DND-41 (cell line): Measurements from ENCODE around the gene AOC2.

Source experiments
- ATAC-seq: fragments of 200-7000 bp; cut with Tn5 transposase; 3 replicates; pipeline ENCODE4 v1.9.1; 2021; ENCODE audit warnings: low read depth; ENCODE audit not compliant: insufficient read depth
- DNase-seq: peaks from one replicate; pipeline ENCODE4 v3.0.0-alpha.2; 2020
- H2AFZ ChIP-seq: 2 replicates; pipeline ENCODE4 v1.6.0; 2012; ENCODE audit warnings: low read depth, low read length
- H3K27ac ChIP-seq: 2 replicates; pipeline ENCODE4 v1.5.1; 2012; ENCODE audit warnings: low read length, inconsistent platforms
- H3K27me3 ChIP-seq: fragments of 200-600 bp; sonication (generic); 2 replicates; pipeline ENCODE4 v1.6.0; 2012; ENCODE audit warnings: low read length, mild to moderate bottlenecking, inconsistent platforms; ENCODE audit not compliant: insufficient read depth, poor library complexity
- H3K36me3 ChIP-seq: 2 replicates; pipeline ENCODE4 v1.5.1; 2012; ENCODE audit warnings: low read length, inconsistent platforms; ENCODE audit not compliant: insufficient read depth
- H3K4me1 ChIP-seq: 2 replicates; pipeline ENCODE4 v1.5.1; 2012; ENCODE audit warnings: mild to moderate bottlenecking, low read length; ENCODE audit not compliant: insufficient read depth
- H3K4me2 ChIP-seq: 2 replicates; pipeline ENCODE4 v1.6.0; 2012; ENCODE audit warnings: mild to moderate bottlenecking, moderate library complexity, low read length, inconsistent platforms; ENCODE audit not compliant: insufficient read depth
- H3K4me3 ChIP-seq, 2 experiments: fragments of 200-600 bp in 1 of 2; shearing (Covaris generic) in 1 of 2; 2 replicates each; pipeline ENCODE4 v1.5.1; 2012 to 2016; ENCODE audit warnings: inconsistent platforms in 2 of 2, low read length in 2 of 2, mild to moderate bottlenecking in 2 of 2, low read depth in 1 of 2, moderate library complexity in 1 of 2
- H3K79me2 ChIP-seq: 2 replicates; pipeline ENCODE4 v1.6.0; 2012; ENCODE audit warnings: low read length, inconsistent platforms; ENCODE audit not compliant: insufficient read depth
- H3K9ac ChIP-seq: 2 replicates; pipeline ENCODE4 v1.6.0; 2012; ENCODE audit warnings: low read depth, mild to moderate bottlenecking, inconsistent platforms, low read length, moderate library complexity
- H3K9me3 ChIP-seq: 2 replicates; pipeline ENCODE4 v1.5.1; 2012; ENCODE audit warnings: low read length, moderate library complexity, mild to moderate bottlenecking, inconsistent platforms; ENCODE audit not compliant: insufficient read depth, severe bottlenecking
- H4K20me1 ChIP-seq: 2 replicates; pipeline ENCODE4 v1.6.0; 2012; ENCODE audit warnings: low read length; ENCODE audit not compliant: insufficient read depth
- EZH2 ChIP-seq: IDR thresholded peaks from 3 replicates; pipeline ENCODE4 v1.6.1; 2012; ENCODE audit warnings: borderline replicate concordance, low read depth, mild to moderate bottlenecking, moderate library complexity, low read length, inconsistent platforms; ENCODE audit not compliant: severe bottlenecking
- TF ChIP-seq, protein P1 (sequence below): IDR thresholded peaks from 2 replicates; pipeline ENCODE4 v1.5.1; 2012; ENCODE audit warnings: borderline replicate concordance, low read length, moderate library complexity, mild to moderate bottlenecking; ENCODE audit not compliant: poor library complexity, severe bottlenecking; ENCODE audit errors: extremely low read depth

The AOC2 gene

DNA sequence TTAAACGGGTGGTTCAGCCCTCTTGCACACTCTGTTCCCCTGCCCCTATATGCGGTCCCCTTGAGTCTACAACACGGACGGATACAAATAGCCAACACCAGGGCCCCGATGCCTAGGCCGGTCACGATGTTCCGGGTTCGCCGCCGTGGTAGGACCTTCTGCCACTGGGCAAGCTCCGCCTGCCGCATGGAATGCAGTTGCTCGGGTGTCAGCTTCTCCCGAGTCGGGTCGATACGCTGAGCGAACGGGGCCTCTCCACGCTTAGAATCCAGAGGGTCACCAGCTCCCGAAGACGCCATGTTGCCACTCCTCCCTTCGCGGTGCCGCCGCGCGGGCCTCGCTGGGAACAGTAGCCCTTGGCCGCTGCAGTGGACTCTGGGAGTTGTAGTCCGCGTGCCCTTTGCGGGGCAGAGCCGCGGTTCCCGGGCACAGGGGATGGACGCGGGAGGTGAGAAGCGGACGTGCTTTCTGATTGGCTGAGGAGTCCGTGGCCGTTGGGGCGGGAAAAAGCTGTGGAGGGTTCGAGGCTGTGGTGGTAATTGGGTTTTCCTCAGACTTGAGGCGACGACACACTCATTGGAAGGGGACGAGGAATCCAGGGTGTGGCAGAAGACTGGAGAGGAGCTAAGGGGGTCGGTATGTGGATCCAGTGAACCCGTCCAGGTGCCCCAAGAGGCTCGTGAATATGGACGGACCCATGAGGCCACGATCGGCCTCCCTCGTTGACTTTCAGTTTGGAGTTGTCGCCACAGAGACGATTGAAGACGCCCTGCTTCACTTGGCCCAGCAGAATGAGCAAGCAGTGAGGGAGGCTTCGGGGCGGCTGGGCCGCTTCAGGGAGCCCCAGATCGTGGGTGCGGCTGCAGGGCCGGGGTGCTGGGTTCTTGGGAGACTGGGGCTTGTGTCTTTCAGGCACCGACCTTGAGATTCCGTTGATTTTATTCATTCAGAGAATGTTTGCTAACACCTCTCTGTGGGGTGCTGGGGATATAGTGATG is 45.7 kb upstream of the AOC2 start, which contains the start of the genes CNTD1 and COA3:
Gene CNTD1 (plus strand): TSS at position 479 of the 998 bp plus-strand sequence. CDS start 207 bp downstream, at position 686.
Gene COA3 (minus strand): TSS at position 322 of the 998 bp plus-strand sequence. CDS start 23 bp downstream, at position 299.
- peaks cover 14% of the 10 kb centered on the region for H3K36me3 ChIP-seq
- H3K27ac ChIP-seq = peak within 1 kb of the TSS; percentile 75
- no peaks in the 10 kb centered on the region for H4K20me1 ChIP-seq
- ATAC-seq (peak; percentile 99), DNase-seq (peak; percentile 87)
- peaks cover 19% of the 10 kb centered on the region for H3K79me2 ChIP-seq
- peak within 1 kb of the TSS; percentile 78 for H3K9ac ChIP-seq
- peak within 1 kb of the TSS; percentile 98 for H2AFZ ChIP-seq
- H3K4me1 ChIP-seq = peaks cover 27% of the 10 kb centered on the region
- peak within 1 kb of the TSS; percentile 91 for H3K4me2 ChIP-seq
- H3K9me3 ChIP-seq = no peaks in the 10 kb centered on the region
- H3K27me3 ChIP-seq = no peaks in the 10 kb centered on the region
- TF ChIP-seq, protein P1, sequence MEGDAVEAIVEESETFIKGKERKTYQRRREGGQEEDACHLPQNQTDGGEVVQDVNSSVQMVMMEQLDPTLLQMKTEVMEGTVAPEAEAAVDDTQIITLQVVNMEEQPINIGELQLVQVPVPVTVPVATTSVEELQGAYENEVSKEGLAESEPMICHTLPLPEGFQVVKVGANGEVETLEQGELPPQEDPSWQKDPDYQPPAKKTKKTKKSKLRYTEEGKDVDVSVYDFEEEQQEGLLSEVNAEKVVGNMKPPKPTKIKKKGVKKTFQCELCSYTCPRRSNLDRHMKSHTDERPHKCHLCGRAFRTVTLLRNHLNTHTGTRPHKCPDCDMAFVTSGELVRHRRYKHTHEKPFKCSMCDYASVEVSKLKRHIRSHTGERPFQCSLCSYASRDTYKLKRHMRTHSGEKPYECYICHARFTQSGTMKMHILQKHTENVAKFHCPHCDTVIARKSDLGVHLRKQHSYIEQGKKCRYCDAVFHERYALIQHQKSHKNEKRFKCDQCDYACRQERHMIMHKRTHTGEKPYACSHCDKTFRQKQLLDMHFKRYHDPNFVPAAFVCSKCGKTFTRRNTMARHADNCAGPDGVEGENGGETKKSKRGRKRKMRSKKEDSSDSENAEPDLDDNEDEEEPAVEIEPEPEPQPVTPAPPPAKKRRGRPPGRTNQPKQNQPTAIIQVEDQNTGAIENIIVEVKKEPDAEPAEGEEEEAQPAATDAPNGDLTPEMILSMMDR = peak; percentile 6
- TF ChIP-seq EZH2 = no peak
- peak within 1 kb of the TSS; percentile 82 to 98 for H3K4me3 ChIP-seq

DNA sequence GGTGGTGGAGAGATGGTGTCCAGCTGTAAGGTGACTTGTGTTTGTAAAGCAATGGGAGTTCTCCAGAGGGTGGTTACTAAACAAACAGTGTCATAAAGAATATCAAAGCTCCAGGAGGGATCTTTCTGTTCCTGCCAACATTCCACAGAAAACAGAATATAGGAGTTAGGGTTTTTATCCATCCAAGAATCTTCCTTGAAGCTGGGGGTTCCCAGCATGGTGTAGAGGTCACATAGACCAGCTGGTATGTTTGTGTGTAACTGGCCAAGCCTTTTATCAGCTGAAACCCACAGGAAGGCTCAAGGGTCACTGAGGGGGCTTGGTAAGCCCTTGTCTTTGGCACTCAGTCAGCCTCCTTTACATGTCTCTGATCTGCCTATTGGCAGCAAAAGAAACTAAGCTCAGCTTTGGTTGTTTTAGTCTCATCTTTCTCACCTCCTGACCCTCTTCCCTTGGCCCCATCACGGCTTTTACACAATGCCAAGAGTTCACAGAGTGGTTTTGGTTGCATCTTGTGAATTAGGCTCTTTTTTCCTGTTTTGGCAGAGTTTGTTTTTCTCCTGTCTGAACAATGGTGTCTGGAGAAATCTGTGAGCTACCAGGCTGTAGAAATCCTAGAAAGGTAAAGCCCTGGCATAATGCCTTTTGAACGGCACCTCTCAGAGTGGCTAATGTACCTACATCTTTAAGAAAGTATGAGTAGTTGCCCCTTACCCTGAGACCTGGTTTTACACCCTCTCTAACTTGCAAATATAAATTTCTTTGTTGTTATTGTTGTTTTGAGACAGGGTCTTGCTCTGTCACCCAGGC is 41.1 kb upstream of the AOC2 start:
- no peaks in the 10 kb centered on the region for H4K20me1 ChIP-seq
- H3K36me3 ChIP-seq = no peaks in the 10 kb centered on the region
- TF ChIP-seq, protein P1 = no peak
- no peak for TF ChIP-seq EZH2
- H3K4me2 ChIP-seq = no peak overlapping the region
- H3K27me3 ChIP-seq = no peaks in the 10 kb centered on the region
- no peaks in the 10 kb centered on the region for H3K9me3 ChIP-seq
- peaks cover 10% of the 10 kb centered on the region for H3K4me1 ChIP-seq
- H2AFZ ChIP-seq = no peak overlapping the region
- no peak overlapping the region for H3K27ac ChIP-seq
- no peak for DNase-seq
- H3K4me3 ChIP-seq = no peak overlapping the region
- H3K79me2 ChIP-seq = peaks cover 6% of the 10 kb centered on the region
- ATAC-seq = no peak
- no peak overlapping the region for H3K9ac ChIP-seq

DNA sequence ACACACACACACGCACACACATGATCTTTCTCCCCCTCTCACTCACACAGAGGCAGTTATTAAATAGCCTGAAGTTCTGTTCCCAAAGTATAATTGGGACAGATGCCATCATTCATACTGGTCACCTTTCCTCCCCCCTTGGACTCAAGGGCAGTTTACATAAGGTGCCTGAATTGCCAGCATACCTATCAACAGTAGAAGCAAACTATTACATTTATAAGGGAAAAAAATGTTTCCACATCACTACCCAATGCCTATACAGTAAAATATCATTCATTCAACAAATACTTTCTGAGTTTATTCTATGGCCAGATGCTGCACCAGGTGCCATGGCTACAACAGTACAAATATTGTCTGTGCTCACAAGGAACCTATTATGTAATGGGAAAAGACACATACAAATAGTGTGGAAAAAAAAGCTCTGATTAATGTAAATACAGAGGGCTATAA is 39.4 kb upstream of the AOC2 start:
- no peak overlapping the region for H3K27ac ChIP-seq
- DNase-seq (no peak), ATAC-seq (no peak)
- H2AFZ ChIP-seq = no peak overlapping the region
- H3K4me2 ChIP-seq = no peak overlapping the region
- no peaks in the 10 kb centered on the region for H3K27me3 ChIP-seq
- TF ChIP-seq EZH2 = no peak
- TF ChIP-seq, protein P1 = no peak
- no peak overlapping the region for H3K4me3 ChIP-seq
- H3K4me1 ChIP-seq = no peaks in the 10 kb centered on the region
- H3K9me3 ChIP-seq = no peaks in the 10 kb centered on the region
- no peaks in the 10 kb centered on the region for H4K20me1 ChIP-seq
- H3K9ac ChIP-seq = no peak overlapping the region
- peaks cover 5% of the 10 kb centered on the region; the same call in 1 of the 2 replicates for H3K36me3 ChIP-seq
- no peaks in the 10 kb centered on the region for H3K79me2 ChIP-seq
